HG03045 (cell line): ENCODE results near the gene TWSG1.
"Not testable (repeated sequence)": the region's sequence is repeated elsewhere in the genome, so short reads cannot be mapped to it uniquely, and the experiment has no call there.

Source experiments
- ATAC-seq: cut with Tn5 transposase; IDR thresholded peaks from one replicate; pipeline ENCODE4 v1.9.1; 2021; ENCODE audit warnings: mild to moderate bottlenecking, moderate library complexity; ENCODE audit not compliant: unreplicated experiment

The TWSG1 gene

GRCh38 chr18:9422816-9423519, 88.4 kb downstream of the TWSG1 start:
- no peak for ATAC-seq

- ATAC-seq = not testable (repeated sequence)
These were observed 89.1 kb downstream of the TWSG1 start for GRCh38 chr18:9423648-9424047.

- not testable (repeated sequence) for ATAC-seq
These were observed 89.7 kb downstream of the TWSG1 start for GRCh38 chr18:9424235-9424634.

GRCh38 chr18:9426753-9427152, 92.2 kb downstream of the TWSG1 start:
- ATAC-seq = no peak

- ATAC-seq = no peak
These were observed 93.7 kb downstream of the TWSG1 start for GRCh38 chr18:9428301-9428706.

- no peak for ATAC-seq
These were observed 94.5 kb downstream of the TWSG1 start for GRCh38 chr18:9428862-9429661.

GRCh38 chr18:9429662-9429993, 95.1 kb downstream of the TWSG1 start:
- no peak for ATAC-seq

GRCh38 chr18:9430315-9430714, 95.7 kb downstream of the TWSG1 start:
- not testable (repeated sequence) for ATAC-seq

- no peak for ATAC-seq
These were observed 96.7 kb downstream of the TWSG1 start for GRCh38 chr18:9431296-9431695.

- not testable (repeated sequence) for ATAC-seq
These were observed 98.5 kb downstream of the TWSG1 start for GRCh38 chr18:9433122-9433521.

- no peak for ATAC-seq
These were observed 99.1 kb downstream of the TWSG1 start for GRCh38 chr18:9433671-9434121.

GRCh38 chr18:9434122-9434701, 99.6 kb downstream of the TWSG1 start:
- no peak for ATAC-seq

- ATAC-seq = no peak
These were observed 100.5 kb downstream of the TWSG1 start for GRCh38 chr18:9435041-9435440.

- no peak for ATAC-seq
These were observed 101.8 kb downstream of the TWSG1 start for GRCh38 chr18:9436206-9436929.

GRCh38 chr18:9437021-9437437, 102.5 kb downstream of the TWSG1 start:
- no peak for ATAC-seq

GRCh38 chr18:9437672-9438071, 103.1 kb downstream of the TWSG1 start:
- no peak for ATAC-seq

GRCh38 chr18:9441061-9441460, 106.5 kb downstream of the TWSG1 start:
- no peak for ATAC-seq

GRCh38 chr18:9444549-9444948, 110.0 kb downstream of the TWSG1 start:
- ATAC-seq = no peak

- ATAC-seq = no peak
These were observed 112.3 kb downstream of the TWSG1 start for GRCh38 chr18:9446839-9447238.

GRCh38 chr18:9447334-9447733, 112.8 kb downstream of the TWSG1 start:
- ATAC-seq = no peak
